Colon (tissue), 2 donors: ENCODE data around the gene SUCO.
"Not testable (repeated sequence)": the region's sequence is repeated elsewhere in the genome, so short reads cannot be mapped to it uniquely, and the experiment has no call there.

Experiments
- FAIRE-seq: peaks from 2 replicates; lab custom pipeline; 2012; peaks lifted over from hg19 to GRCh38; lab: Jason Lieb, UNC
- donor health status: control.
- donor health status: control.

The SUCO gene

GRCh38 chr1:172532700-172533512 is at the start of gene SUCO:
Gene SUCO (plus strand): TSS chr1:172533150. CDS start chr1:172533436, 286 bp downstream.
- peak; percentile 82 for FAIRE-seq

- no peak for FAIRE-seq
Measured at GRCh38 chr1:172483448-172483847, 49.5 kb upstream of the SUCO start.

- no peak for FAIRE-seq
Measured at GRCh38 chr1:172484252-172484651, 48.7 kb upstream of the SUCO start.

- FAIRE-seq, result no peak
Measured at GRCh38 chr1:172485626-172486025, 47.3 kb upstream of the SUCO start.

GRCh38 chr1:172486805-172487454 is 46.0 kb upstream of the SUCO start:
- FAIRE-seq, result no peak

GRCh38 chr1:172487550-172487949 is 45.4 kb upstream of the SUCO start:
- no peak for FAIRE-seq

GRCh38 chr1:172488393-172488792 is 44.6 kb upstream of the SUCO start:
- no peak for FAIRE-seq

- no peak for FAIRE-seq
Measured at GRCh38 chr1:172489847-172490246, 43.1 kb upstream of the SUCO start.

- FAIRE-seq, result no peak
Measured at GRCh38 chr1:172492421-172492820, 40.5 kb upstream of the SUCO start.

GRCh38 chr1:172494166-172494565 is 38.8 kb upstream of the SUCO start:
- no peak for FAIRE-seq

- FAIRE-seq, result not testable (repeated sequence)
Measured at GRCh38 chr1:172496127-172496526, 36.8 kb upstream of the SUCO start.

- no peak for FAIRE-seq
Measured at GRCh38 chr1:172496678-172497077, 36.3 kb upstream of the SUCO start.

- FAIRE-seq, result no peak
Measured at GRCh38 chr1:172497230-172497629, 35.7 kb upstream of the SUCO start.

GRCh38 chr1:172498857-172499256 is 34.1 kb upstream of the SUCO start:
- FAIRE-seq, result no peak

- FAIRE-seq, result no peak
Measured at GRCh38 chr1:172499636-172500141, 33.3 kb upstream of the SUCO start.

GRCh38 chr1:172500207-172500606 is 32.7 kb upstream of the SUCO start:
- no peak for FAIRE-seq

GRCh38 chr1:172507741-172508140 is 25.2 kb upstream of the SUCO start:
- FAIRE-seq, result no peak

- FAIRE-seq, result no peak
Measured at GRCh38 chr1:172510479-172510878, 22.5 kb upstream of the SUCO start.

GRCh38 chr1:172512591-172512990 is 20.4 kb upstream of the SUCO start:
- no peak for FAIRE-seq

- FAIRE-seq, result no peak
Measured at GRCh38 chr1:172513479-172513878, 19.5 kb upstream of the SUCO start.

- FAIRE-seq, result no peak
Measured at GRCh38 chr1:172514108-172514507, 18.8 kb upstream of the SUCO start.

GRCh38 chr1:172515436-172515835 is 17.5 kb upstream of the SUCO start:
- FAIRE-seq, result no peak

- no peak for FAIRE-seq
Measured at GRCh38 chr1:172515927-172516326, 17.0 kb upstream of the SUCO start.
